ENCODE data around the gene RELN. TPM values are rescaled to one million over a fixed set of nuclear protein-coding genes. Genes with fewer than 3 reads are reported as not detected.
A peak's percentile ranks its signal among the peaks of the same experiment; 100 is the strongest.

Gene RELN
- total and polyA plus RNA-seq, 2 donors from 2014 or later = 0.95 to 5.4 TPM

DNA sequence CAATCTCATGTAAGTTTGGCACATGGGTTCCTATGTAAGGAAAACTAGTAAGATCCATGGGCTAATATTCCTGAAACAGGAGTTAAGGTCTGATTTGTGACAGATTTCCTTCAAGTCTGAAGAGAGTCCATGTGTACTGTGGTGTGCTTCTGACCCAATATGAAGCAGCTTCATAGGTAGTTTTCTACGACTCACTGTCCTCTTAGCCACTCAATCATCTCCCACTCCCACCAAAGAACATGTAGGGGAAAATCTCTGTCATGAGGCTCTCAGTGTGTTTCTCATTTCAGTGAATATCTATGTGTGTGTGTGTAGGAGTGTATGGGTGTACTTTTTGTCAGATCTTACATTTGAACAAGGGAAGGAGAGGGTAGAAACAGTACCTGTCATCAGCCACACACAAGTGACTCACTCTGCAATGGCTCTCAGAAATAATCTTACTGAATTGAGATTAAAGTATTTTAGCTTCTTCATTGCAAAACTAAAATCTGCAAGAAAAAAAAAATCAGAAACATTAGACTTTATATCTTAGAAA, 31.1 kb downstream of the RELN start:
- DNase-seq = no peak
- intact Hi-C loops (cut with DNase I) = no loop called here
- Histone ChIP-seq H3K9ac (ENCODE audit: low read length in 3 of 3) (no peak overlapping the region), H3K36me3 (ENCODE audit: control insufficient read depth in 2 of 3, insufficient read depth in 3 of 3, low read length in 3 of 3) (no peaks in the 10 kb centered on the region), H3K4me1 (ENCODE audit: control insufficient read depth in 2 of 3, insufficient read depth in 2 of 3, low read depth in 1 of 3, low read length in 3 of 3) (no peaks in the 10 kb centered on the region), H3K4me3 (ENCODE audit: low read length in 3 of 3) (no peak overlapping the region), H3K27me3 (ENCODE audit: control insufficient read depth, insufficient read depth, low read length) (no peaks in the 10 kb centered on the region), H3K9me3 (ENCODE audit: control insufficient read depth in 2 of 3, insufficient read depth in 1 of 3, low read length in 3 of 3) (no peaks in the 10 kb centered on the region), H3K27ac (ENCODE audit: low read depth in 2 of 2, low read length in 2 of 2) (no peak overlapping the region)
- no peak for FAIRE-seq
- TF ChIP-seq, protein P1, sequence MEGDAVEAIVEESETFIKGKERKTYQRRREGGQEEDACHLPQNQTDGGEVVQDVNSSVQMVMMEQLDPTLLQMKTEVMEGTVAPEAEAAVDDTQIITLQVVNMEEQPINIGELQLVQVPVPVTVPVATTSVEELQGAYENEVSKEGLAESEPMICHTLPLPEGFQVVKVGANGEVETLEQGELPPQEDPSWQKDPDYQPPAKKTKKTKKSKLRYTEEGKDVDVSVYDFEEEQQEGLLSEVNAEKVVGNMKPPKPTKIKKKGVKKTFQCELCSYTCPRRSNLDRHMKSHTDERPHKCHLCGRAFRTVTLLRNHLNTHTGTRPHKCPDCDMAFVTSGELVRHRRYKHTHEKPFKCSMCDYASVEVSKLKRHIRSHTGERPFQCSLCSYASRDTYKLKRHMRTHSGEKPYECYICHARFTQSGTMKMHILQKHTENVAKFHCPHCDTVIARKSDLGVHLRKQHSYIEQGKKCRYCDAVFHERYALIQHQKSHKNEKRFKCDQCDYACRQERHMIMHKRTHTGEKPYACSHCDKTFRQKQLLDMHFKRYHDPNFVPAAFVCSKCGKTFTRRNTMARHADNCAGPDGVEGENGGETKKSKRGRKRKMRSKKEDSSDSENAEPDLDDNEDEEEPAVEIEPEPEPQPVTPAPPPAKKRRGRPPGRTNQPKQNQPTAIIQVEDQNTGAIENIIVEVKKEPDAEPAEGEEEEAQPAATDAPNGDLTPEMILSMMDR (IDR thresholded peaks at IDR 0.05; ENCODE audit: borderline replicate concordance, extremely low read depth, insufficient read depth) = no peak

DNA sequence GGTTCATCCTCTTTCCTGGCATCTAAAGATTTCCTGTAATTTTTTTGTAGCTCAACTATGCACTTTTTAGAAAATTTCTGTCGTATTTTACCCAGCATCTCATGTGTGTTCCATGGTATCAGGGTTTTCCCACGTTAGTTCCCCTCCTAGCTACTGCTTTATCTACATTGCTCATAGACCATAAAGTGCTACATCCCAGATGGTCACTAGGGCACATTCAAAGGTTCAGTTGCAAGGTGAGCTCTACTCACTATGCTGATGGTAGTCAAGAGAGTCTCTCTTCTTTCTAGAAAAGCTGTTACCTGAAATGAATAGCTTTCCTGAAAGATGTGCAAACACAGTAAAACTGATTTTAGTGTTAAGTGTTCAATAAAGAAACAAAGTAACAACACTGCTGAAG, 33.5 kb downstream of the RELN start:
- intact Hi-C loops (cut with DNase I) = no loop called here
- no peak for DNase-seq
- H3K4me3 ChIP-seq (ENCODE audit: low read length in 3 of 3) = no peak overlapping the region
- H3K27ac ChIP-seq (ENCODE audit: low read depth in 2 of 2, low read length in 2 of 2) = no peak overlapping the region
- no peaks in the 10 kb centered on the region for H3K36me3 ChIP-seq (ENCODE audit: control insufficient read depth in 2 of 3, insufficient read depth in 3 of 3, low read length in 3 of 3)
- H3K9me3 ChIP-seq (ENCODE audit: control insufficient read depth in 2 of 3, insufficient read depth in 1 of 3, low read length in 3 of 3) = no peaks in the 10 kb centered on the region
- TF ChIP-seq, protein P1 (IDR thresholded peaks at IDR 0.05; ENCODE audit: borderline replicate concordance, extremely low read depth, insufficient read depth) = no peak
- FAIRE-seq = no peak
- no peaks in the 10 kb centered on the region for H3K4me1 ChIP-seq (ENCODE audit: control insufficient read depth in 2 of 3, insufficient read depth in 2 of 3, low read depth in 1 of 3, low read length in 3 of 3)
- no peak overlapping the region for H3K9ac ChIP-seq (ENCODE audit: low read length in 3 of 3)
- no peaks in the 10 kb centered on the region for H3K27me3 ChIP-seq (ENCODE audit: control insufficient read depth, insufficient read depth, low read length)

DNA sequence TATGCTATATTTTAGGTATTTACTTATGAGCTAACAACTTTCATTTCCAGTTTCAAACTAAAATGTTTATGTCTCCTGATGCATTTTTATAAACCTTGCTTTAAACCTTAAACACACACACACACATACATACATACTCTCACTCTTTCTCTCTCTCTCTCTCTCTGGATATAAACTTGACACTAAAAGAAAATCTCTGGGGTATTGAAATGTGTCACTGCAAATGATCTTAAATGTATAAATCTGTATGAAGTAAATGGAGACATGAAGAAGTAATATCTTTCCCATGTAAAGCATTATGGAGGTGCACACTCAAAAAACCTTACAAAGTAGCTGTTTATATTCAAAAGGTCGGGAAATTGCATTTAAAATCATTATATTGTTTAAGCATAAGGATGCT, 37.0 kb downstream of the RELN start:
- Histone ChIP-seq H3K27me3 (ENCODE audit: control insufficient read depth, insufficient read depth, low read length) (no peaks in the 10 kb centered on the region), H3K4me1 (ENCODE audit: control insufficient read depth in 2 of 3, insufficient read depth in 2 of 3, low read depth in 1 of 3, low read length in 3 of 3) (no peaks in the 10 kb centered on the region), H3K27ac (ENCODE audit: low read depth in 2 of 2, low read length in 2 of 2) (no peak overlapping the region), H3K36me3 (ENCODE audit: control insufficient read depth in 2 of 3, insufficient read depth in 3 of 3, low read length in 3 of 3) (no peaks in the 10 kb centered on the region), H3K9me3 (ENCODE audit: control insufficient read depth in 2 of 3, insufficient read depth in 1 of 3, low read length in 3 of 3) (no peaks in the 10 kb centered on the region), H3K9ac (ENCODE audit: low read length in 3 of 3) (no peak overlapping the region), H3K4me3 (ENCODE audit: low read length in 3 of 3) (no peak overlapping the region)
- FAIRE-seq = no peak
- intact Hi-C loops (cut with DNase I) = no loop called here
- TF ChIP-seq, protein P1 (IDR thresholded peaks at IDR 0.05; ENCODE audit: borderline replicate concordance, extremely low read depth, insufficient read depth) = no peak
- no peak for DNase-seq

- Histone ChIP-seq H3K9me3 (ENCODE audit: control insufficient read depth in 2 of 3, insufficient read depth in 1 of 3, low read length in 3 of 3) (no peaks in the 10 kb centered on the region), H3K9ac (ENCODE audit: low read length in 3 of 3) (no peak overlapping the region), H3K27me3 (ENCODE audit: control insufficient read depth, insufficient read depth, low read length) (no peaks in the 10 kb centered on the region), H3K4me3 (ENCODE audit: low read length in 3 of 3) (no peak overlapping the region), H3K27ac (ENCODE audit: low read depth in 2 of 2, low read length in 2 of 2) (no peak overlapping the region), H3K36me3 (ENCODE audit: control insufficient read depth in 2 of 3, insufficient read depth in 3 of 3, low read length in 3 of 3) (no peaks in the 10 kb centered on the region), H3K4me1 (ENCODE audit: control insufficient read depth in 2 of 3, insufficient read depth in 2 of 3, low read depth in 1 of 3, low read length in 3 of 3) (no peaks in the 10 kb centered on the region)
- DNase-seq (peak in 2 of 5 donors; percentile 38 to 50), FAIRE-seq (no peak)
- intact Hi-C loops (cut with DNase I) = no loop called here
- TF ChIP-seq, protein P1 (IDR thresholded peaks at IDR 0.05; ENCODE audit: borderline replicate concordance, extremely low read depth, insufficient read depth) = no peak
Measured at GRCh38 chr7:103951311-103951710, 38.1 kb downstream of the RELN start.
